HEK293 (cell line): ENCODE data around the gene HEPH.

Experiments
- CTCF ChIP-seq: fragments of 450-650 bp; formaldehyde crosslinking; IDR thresholded peaks from 2 replicates; pipeline ENCODE4 v1.5.1; 2016; ENCODE audit warnings: missing biosample characterization, missing genetic modification characterization
- REST ChIP-seq: fragments of 450-650 bp; formaldehyde crosslinking; IDR thresholded peaks from 2 replicates; pipeline ENCODE4 v1.5.1; 2016; ENCODE audit warnings: missing biosample characterization, missing genetic modification characterization
- TRIM28 ChIP-seq: IDR thresholded peaks from 2 replicates; pipeline ENCODE4 v1.6.1; 2011; ENCODE audit warnings: low read length, control low read depth, borderline replicate concordance
- YY1 ChIP-seq: fragments of 450-650 bp; formaldehyde crosslinking; IDR thresholded peaks from 2 replicates; pipeline ENCODE4 v1.5.1; 2018; ENCODE audit warnings: missing biosample characterization, missing genetic modification characterization
- ZBTB7A ChIP-seq: fragments of 450-650 bp; formaldehyde crosslinking; IDR thresholded peaks from 2 replicates; pipeline ENCODE4 v1.5.1; 2016; ENCODE audit warnings: low read depth, missing biosample characterization, missing genetic modification characterization
- ZNF112 ChIP-seq: fragments of 450-650 bp; formaldehyde crosslinking; IDR thresholded peaks from 2 replicates; pipeline ENCODE4 v1.5.0; 2017; ENCODE audit warnings: missing biosample characterization, missing genetic modification characterization
- ZNF114 ChIP-seq: fragments of 450-650 bp; formaldehyde crosslinking; IDR thresholded peaks from 2 replicates; pipeline ENCODE4 v1.5.0; 2017; ENCODE audit warnings: missing biosample characterization, missing genetic modification characterization
- ZNF24 ChIP-seq: fragments of 450-650 bp; formaldehyde crosslinking; IDR thresholded peaks from 2 replicates; pipeline ENCODE4 v1.5.1; 2016; ENCODE audit warnings: missing biosample characterization, missing genetic modification characterization
- ZNF274 ChIP-seq, 2 experiments: fragments of 200-500 bp in 1 of 2; fragments of 450-650 bp in 1 of 2; sonication (Bioruptor generic) in 1 of 2; formaldehyde crosslinking in 1 of 2; IDR thresholded peaks; 2 replicates each; pipeline versions ENCODE4 v1.5.1 to v1.6.1; 2014 to 2016; ENCODE audit warnings: borderline replicate concordance in 1 of 2, inconsistent platforms in 1 of 2, low read length in 1 of 2, missing biosample characterization in 1 of 2, missing genetic modification characterization in 1 of 2
- ZNF335 ChIP-seq: fragments of 450-650 bp; formaldehyde crosslinking; conservative IDR thresholded peaks from 2 replicates; pipeline ENCODE4 v1.5.1; 2016; ENCODE audit warnings: missing biosample characterization, missing genetic modification characterization
- ZNF362 ChIP-seq: fragments of 450-650 bp; formaldehyde crosslinking; IDR thresholded peaks from 2 replicates; pipeline ENCODE4 v1.5.1; 2016; ENCODE audit warnings: missing biosample characterization, missing genetic modification characterization
- ZNF549 ChIP-seq: fragments of 450-650 bp; IDR thresholded peaks from 2 replicates; pipeline ENCODE4 v1.5.1; 2018; ENCODE audit warnings: missing biosample characterization, missing genetic modification characterization, mild to moderate bottlenecking, inconsistent platforms, moderate library complexity
- ZNF560 ChIP-seq: fragments of 450-650 bp; formaldehyde crosslinking; IDR thresholded peaks from 2 replicates; pipeline ENCODE4 v1.5.1; 2017; ENCODE audit warnings: missing biosample characterization, missing genetic modification characterization, borderline replicate concordance

- TF ChIP-seq REST (tag by site-specific recombination): no peak
- TF ChIP-seq ZNF549 (tag by site-specific recombination): no peak
- TF ChIP-seq ZNF274 (IDR thresholded peaks at IDR 0.05; ENCODE audit: low read length): no peak
- no peak for TF ChIP-seq ZNF274 (tag by site-specific recombination; IDR thresholded peaks at IDR 0.05; ENCODE audit: borderline replicate concordance)
- TF ChIP-seq ZNF114 (tag by site-specific recombination): no peak
- TF ChIP-seq CTCF: no peak
- no peak for TF ChIP-seq ZNF560 (tag by site-specific recombination)
- no peak for TF ChIP-seq ZNF335
- TF ChIP-seq ZNF112 (tag by site-specific recombination): no peak
- no peak for TF ChIP-seq TRIM28
- TF ChIP-seq ZBTB7A (tag by site-specific recombination): no peak
- TF ChIP-seq YY1 (tag by site-specific recombination): no peak
- no peak for TF ChIP-seq ZNF24 (tag by site-specific recombination)
- TF ChIP-seq ZNF362 (tag by site-specific recombination): no peak
Measured at GRCh38 chrX:66162331-66162822, 1.7 kb upstream of the HEPH start.
